Peyer's patch (tissue), 4 donors: ENCODE measurements around the gene PSMD13. TPM values are rescaled to one million over a fixed set of nuclear protein-coding genes. Genes with fewer than 3 reads are reported as not detected.

Source experiments
- DNase-seq, 3 donors: peaks; one replicate each; pipeline ENCODE4 v3.0.0-alpha.2; 2017 to 2019
- H3K27ac ChIP-seq, 4 donors: fragments of 200-600 bp; sonication (generic); one replicate each; pipeline ENCODE4 v1.5.1; 2016 to 2019
- H3K27me3 ChIP-seq, 2 donors: fragments of 200-600 bp; sonication (generic); one replicate each; pipeline ENCODE4 v1.5.1; 2019
- H3K36me3 ChIP-seq, 3 donors: fragments of 200-600 bp; sonication (generic); one replicate each; pipeline ENCODE4 v1.5.1; 2016 to 2019
- H3K4me1 ChIP-seq, 4 donors: fragments of 200-600 bp; sonication (generic); one replicate each; pipeline ENCODE4 v1.5.1; 2016 to 2019
- H3K4me3 ChIP-seq, 4 donors: fragments of 200-600 bp; sonication (generic); 1 replicate in 3 of 4; 2 replicates in 1 of 4; pipeline ENCODE4 v1.5.1; 2016 to 2019; ENCODE audit warnings: mild to moderate bottlenecking in 1 of 4
- H3K9me3 ChIP-seq, 4 donors: fragments of 200-600 bp; sonication (generic); one replicate each; pipeline ENCODE4 v1.5.1; 2016 to 2019; ENCODE audit warnings: mild to moderate bottlenecking in 1 of 4
- POLR2A ChIP-seq, 2 donors: fragments of 450-650 bp; IDR thresholded peaks; one replicate each; pipeline ENCODE4 v1.5.1; 2017; ENCODE audit warnings: antibody characterized with exemption in 2 of 2, mild to moderate bottlenecking in 2 of 2, moderate library complexity in 2 of 2
- total RNA-seq, 4 donors: library from RNA; depleted of rRNA; stranded (reverse); fragments of >200 nt; gene quantifications; one replicate each; pipeline ENCODE4 v1.1.0, GENCODE V29; 2016
- TF ChIP-seq, protein P1 (sequence below), 6 experiments: fragments of 450-650 bp in 4 of 6; fragments of 200-600 bp in 2 of 6; sonication (generic) in 1 of 6; IDR thresholded peaks; one replicate each; pipeline ENCODE4 v1.5.1; 2017 to 2019; ENCODE audit warnings: antibody characterized with exemption in 6 of 6, mild to moderate bottlenecking in 3 of 6, moderate library complexity in 1 of 6

PSMD13 gene
- total RNA-seq, 4 donors from 2014 or later: 74.5 to 125 (median 96.9) TPM

DNA sequence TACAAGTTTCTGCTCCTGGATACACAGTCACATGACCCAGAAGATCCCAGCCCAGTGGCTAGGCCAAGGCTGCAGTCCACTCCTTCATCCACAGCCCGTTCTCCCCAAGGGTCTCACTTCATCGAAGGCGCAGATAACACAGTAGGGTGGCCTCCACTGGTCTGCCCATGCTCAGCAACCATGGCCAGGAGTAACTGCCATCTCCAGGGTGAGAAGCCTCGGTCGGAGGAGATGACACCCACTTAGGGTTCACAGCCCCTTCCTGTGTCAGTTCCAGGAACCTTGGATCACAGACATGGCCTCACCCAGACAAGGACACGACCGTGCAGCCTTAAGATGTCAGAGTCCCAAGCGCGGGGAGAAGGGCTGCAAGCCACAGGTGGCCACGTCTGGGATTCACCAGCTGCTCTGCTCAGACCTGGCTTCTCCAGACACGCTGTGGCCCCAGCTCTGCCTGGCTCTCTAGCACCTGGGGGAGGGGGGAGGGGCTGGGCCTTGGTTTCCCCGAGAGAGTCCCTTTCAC, 32.1 kb upstream of the PSMD13 start:
- Histone ChIP-seq H3K4me3 (no peak overlapping the region), H3K4me1 (peaks cover 3 to 33% (median 16%) of the 10 kb centered on the region in 4 donors), H3K9me3 (no peaks in the 10 kb centered on the region), H3K27ac (no peak overlapping the region), H3K36me3 (peaks cover 0 to 34% (median 0%) of the 10 kb centered on the region in 3 donors), H3K27me3 (no peaks in the 10 kb centered on the region)
- TF ChIP-seq, protein P1, sequence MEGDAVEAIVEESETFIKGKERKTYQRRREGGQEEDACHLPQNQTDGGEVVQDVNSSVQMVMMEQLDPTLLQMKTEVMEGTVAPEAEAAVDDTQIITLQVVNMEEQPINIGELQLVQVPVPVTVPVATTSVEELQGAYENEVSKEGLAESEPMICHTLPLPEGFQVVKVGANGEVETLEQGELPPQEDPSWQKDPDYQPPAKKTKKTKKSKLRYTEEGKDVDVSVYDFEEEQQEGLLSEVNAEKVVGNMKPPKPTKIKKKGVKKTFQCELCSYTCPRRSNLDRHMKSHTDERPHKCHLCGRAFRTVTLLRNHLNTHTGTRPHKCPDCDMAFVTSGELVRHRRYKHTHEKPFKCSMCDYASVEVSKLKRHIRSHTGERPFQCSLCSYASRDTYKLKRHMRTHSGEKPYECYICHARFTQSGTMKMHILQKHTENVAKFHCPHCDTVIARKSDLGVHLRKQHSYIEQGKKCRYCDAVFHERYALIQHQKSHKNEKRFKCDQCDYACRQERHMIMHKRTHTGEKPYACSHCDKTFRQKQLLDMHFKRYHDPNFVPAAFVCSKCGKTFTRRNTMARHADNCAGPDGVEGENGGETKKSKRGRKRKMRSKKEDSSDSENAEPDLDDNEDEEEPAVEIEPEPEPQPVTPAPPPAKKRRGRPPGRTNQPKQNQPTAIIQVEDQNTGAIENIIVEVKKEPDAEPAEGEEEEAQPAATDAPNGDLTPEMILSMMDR (IDR thresholded peaks at IDR 0.05): no peak
- no peak for TF ChIP-seq POLR2A (IDR thresholded peaks at IDR 0.05)
- peak in 2 of 3 donors; percentile 40 for DNase-seq

DNA sequence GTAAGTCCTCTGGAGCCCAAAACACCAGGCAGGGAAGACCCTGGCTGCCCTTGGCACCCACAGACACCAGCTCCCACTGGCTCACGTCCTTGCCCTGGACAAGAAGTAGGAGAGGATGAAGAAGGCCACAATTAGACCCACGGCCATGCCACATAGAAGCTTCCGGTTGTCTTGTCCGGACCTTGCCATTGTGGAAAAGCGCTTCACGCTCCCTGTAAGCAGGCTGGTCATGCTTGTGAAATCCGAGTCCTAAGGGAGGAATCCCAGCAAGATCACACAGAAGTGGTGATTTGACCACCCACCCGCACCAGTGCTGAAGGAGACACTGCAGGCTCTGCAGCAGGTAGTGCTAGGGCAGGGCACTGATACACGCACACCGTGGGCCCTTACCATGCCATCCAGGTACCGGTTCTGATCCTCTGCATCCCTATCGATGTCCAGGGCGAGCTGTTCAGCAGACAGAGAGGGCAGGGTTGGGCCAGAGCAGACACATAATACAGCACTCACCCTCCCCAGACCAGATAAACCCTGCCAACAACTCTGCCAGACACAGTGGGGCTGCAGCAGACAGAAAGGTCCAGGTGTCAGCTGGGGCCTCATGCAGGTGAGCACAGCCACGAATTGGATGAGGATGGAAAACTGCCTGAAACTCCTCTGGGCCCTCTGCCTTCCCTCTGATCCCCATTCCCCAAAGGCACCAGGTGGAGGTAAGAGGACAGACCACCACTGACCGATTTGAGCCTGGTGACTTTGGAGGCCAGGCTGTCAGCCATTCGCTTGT, 31.4 kb upstream of the PSMD13 start:
- Histone ChIP-seq H3K36me3 (peaks cover 0 to 41% (median 0%) of the 10 kb centered on the region in 3 donors), H3K4me1 (peaks cover 3 to 40% (median 17%) of the 10 kb centered on the region in 4 donors), H3K27me3 (no peaks in the 10 kb centered on the region), H3K27ac (no peak overlapping the region), H3K9me3 (no peaks in the 10 kb centered on the region), H3K4me3 (peak overlapping the region in 1 of 4 donors; percentile 88)
- no peak for TF ChIP-seq POLR2A (IDR thresholded peaks at IDR 0.05)
- TF ChIP-seq, protein P1 (IDR thresholded peaks at IDR 0.05): no peak
- peak in 2 of 3 donors; percentile 40 to 45 for DNase-seq

DNA sequence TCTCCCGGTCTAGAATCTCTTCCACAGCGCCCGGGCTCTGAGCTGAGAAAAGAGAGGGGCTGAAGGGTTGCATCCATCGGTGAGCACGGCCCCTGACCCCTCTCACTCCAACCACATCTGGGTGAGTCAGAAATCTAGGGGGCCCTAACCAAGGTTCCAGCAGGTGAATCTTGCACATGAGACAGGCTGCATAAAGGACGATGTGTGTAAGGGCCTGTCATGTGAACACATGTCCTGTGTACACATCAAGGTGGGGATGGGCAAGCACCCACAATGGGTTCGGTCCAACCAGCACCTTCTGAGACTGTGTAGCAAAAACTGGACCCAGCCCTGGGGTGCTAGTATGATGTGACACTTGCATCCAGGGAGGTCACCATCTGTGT, 30.8 kb upstream of the PSMD13 start:
- H3K36me3 ChIP-seq: peaks cover 0 to 41% (median 0%) of the 10 kb centered on the region in 3 donors
- H3K4me1 ChIP-seq: peaks cover 3 to 45% (median 17%) of the 10 kb centered on the region in 4 donors
- DNase-seq: no peak
- no peaks in the 10 kb centered on the region for H3K27me3 ChIP-seq
- TF ChIP-seq POLR2A (IDR thresholded peaks at IDR 0.05): no peak
- TF ChIP-seq, protein P1 (IDR thresholded peaks at IDR 0.05): no peak
- peak overlapping the region; percentile 88 to 99 (median 98) for H3K4me3 ChIP-seq
- H3K27ac ChIP-seq: peak overlapping the region in 3 of 4 donors; percentile 98 to 100 (median 99)
- H3K9me3 ChIP-seq: no peaks in the 10 kb centered on the region

DNA sequence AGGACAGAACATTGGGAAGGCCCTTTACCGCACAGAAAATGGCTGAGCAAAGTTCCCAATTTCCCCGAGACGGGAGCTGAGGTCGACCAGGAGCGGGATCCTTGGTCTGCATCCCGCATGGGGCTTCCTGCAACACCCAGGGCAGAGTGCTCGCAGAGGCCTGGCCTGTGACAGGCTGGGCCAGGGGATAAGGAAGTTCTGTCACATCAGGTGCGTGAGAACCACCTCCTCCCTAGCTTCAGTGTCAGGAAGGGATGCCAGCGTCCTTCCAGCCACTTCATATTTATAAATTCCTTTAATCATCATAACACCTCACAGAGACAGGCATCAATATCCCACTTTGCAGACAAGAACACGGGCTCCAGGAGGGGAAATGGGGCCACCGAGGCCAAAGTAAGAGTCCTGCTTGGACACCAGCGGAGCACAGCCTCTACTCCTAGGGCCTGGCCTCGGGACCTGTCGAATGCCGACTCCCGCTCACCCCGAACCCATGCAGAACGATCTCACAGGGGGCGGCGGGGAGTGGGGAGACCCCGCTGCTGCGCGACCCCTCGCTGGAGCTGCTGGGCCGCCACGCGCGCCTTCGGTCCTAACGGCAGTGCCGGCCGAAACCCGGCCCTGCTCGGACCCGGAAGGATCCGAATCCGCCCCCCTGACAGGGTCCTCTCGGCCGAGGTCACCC, 30.1 kb upstream of the PSMD13 start:
- no peaks in the 10 kb centered on the region for H3K9me3 ChIP-seq
- H3K4me3 ChIP-seq: peak overlapping the region; percentile 88 to 99 (median 98)
- H3K27me3 ChIP-seq: no peaks in the 10 kb centered on the region
- peaks cover 3 to 45% (median 17%) of the 10 kb centered on the region in 4 donors for H3K4me1 ChIP-seq
- peak in 1 of 2 donors; percentile 32 for TF ChIP-seq POLR2A (IDR thresholded peaks at IDR 0.05)
- TF ChIP-seq, protein P1 (IDR thresholded peaks at IDR 0.05): no peak
- peaks cover 0 to 47% (median 0%) of the 10 kb centered on the region in 3 donors for H3K36me3 ChIP-seq
- peak; percentile 23 to 72 (median 66) for DNase-seq
- H3K27ac ChIP-seq: peak overlapping the region; percentile 98 to 100 (median 99)

DNA sequence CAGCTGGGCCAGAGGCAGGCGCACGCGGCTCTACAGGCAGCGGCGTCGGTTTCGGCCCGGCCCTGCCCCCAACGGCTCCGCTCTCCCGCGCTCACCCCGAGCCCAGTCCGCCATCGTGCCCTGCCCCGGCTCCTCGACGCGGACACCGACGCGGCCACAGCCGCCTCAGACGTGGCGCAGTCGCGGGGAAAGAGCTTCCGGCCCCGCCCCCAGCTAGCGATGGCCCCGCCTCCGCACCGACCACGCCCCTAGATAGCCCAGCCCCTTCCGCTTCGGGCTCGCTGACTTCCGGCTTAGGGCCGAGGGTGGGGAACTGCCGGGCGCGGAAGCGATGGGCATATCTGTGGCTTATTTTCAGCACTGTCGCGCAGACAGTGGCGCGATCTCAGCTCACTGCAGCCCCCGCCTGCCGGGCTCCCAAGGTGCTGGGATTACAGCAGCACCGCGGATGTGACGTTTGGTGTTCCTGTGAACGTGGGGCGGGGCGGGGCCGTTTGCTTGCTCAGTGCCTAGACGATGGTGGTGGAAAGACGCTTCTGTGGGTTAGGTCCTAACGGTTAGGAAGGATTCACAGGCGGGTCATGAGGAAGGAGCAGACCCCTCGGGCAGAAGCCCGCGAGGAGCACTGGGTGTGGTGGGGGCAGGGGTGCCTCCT, 29.4 kb upstream of the PSMD13 start, which contains the start of the genes BET1L and RIC8A:
Gene BET1L, minus strand, starts transcription at position 192 of the 655 bp plus-strand sequence. Its CDS starts 78 bp downstream, at position 114.
Gene RIC8A, plus strand, starts transcription at position 501 of the 655 bp plus-strand sequence. CDS start 1,147 bp downstream, outside the sequence.
- peaks cover 3 to 39% (median 17%) of the 10 kb centered on the region in 4 donors for H3K4me1 ChIP-seq
- DNase-seq: peak; percentile 96 to 99 (median 99)
- TF ChIP-seq POLR2A (IDR thresholded peaks at IDR 0.05): peak; percentile 85 to 96
- TF ChIP-seq, protein P1 (IDR thresholded peaks at IDR 0.05): peak in 1 of 6 experiments; percentile 8
- H3K36me3 ChIP-seq: peaks cover 0 to 54% (median 0%) of the 10 kb centered on the region in 3 donors
- peak within 1 kb of the TSS; percentile 88 to 99 (median 98) for H3K4me3 ChIP-seq
- peak within 1 kb of the TSS; percentile 98 to 100 (median 99) for H3K27ac ChIP-seq
- H3K27me3 ChIP-seq: no peaks in the 10 kb centered on the region
- no peaks in the 10 kb centered on the region for H3K9me3 ChIP-seq
